A549 (cell line): ENCODE measurements around the gene PRR13. TPM values are rescaled to one million over a fixed set of nuclear protein-coding genes. Genes with fewer than 3 reads are reported as not detected.

Experiments used
- ATAC-seq, 2 experiments: fragments of 200-7000 bp in 1 of 2; fragments of >200 bp in 1 of 2; cut with Nextera tagmentation in 1 of 2; cut with Tn5 transposase in 1 of 2; 3 replicates each; pipeline versions ENCODE4 v1.8.0 to v1.9.1; 2018 to 2020; ENCODE audit warnings: mild to moderate bottlenecking in 1 of 2, moderate library complexity in 1 of 2
- CTCF ChIA-PET: fragments of 300-600 bp; sonication (Branson Sonifier 250); formaldehyde crosslinking; extraction: SDS; loops from one replicate; lab custom pipeline; 2021; ENCODE audit warnings: antibody characterized with exemption, inconsistent platforms; lab: Yijun Ruan, JAX
- POLR2A ChIA-PET: fragments of 350-600 bp; formaldehyde crosslinking; extraction: SDS; loops from one replicate; lab custom pipeline; 2021; ENCODE audit warnings: antibody characterized with exemption, inconsistent platforms; lab: Yijun Ruan, JAX
- DNase-seq, 2 experiments: peaks; one replicate each; pipeline versions ENCODE4 v3.0.0 to v3.0.0-alpha.2; 2011 to 2016; ENCODE audit warnings: low read depth in 1 of 2, low spot score in 1 of 2
- FAIRE-seq: peaks from 2 replicates; lab custom pipeline; 2011; peaks lifted over from hg19 to GRCh38; lab: Jason Lieb, UNC
- H3K27ac ChIP-seq, 2 experiments: fragments of >200 bp; sonication (Bioruptor Twin); formaldehyde crosslinking; 3 replicates each; pipeline ENCODE4 v1.5.1; 2016 to 2017
- H3K4me1 ChIP-seq: fragments of >200 bp; sonication (Bioruptor Twin); formaldehyde crosslinking; 3 replicates; pipeline ENCODE4 v1.6.1; 2016
- H3K4me2 ChIP-seq: fragments of >200 bp; sonication (Bioruptor Twin); formaldehyde crosslinking; 3 replicates; pipeline ENCODE4 v1.6.1; 2016
- H3K4me3 ChIP-seq: fragments of >200 bp; sonication (Bioruptor Twin); formaldehyde crosslinking; 3 replicates; pipeline ENCODE4 v1.5.1; 2016
- H3K9me3 ChIP-seq: fragments of >200 bp; sonication (Bioruptor Twin); formaldehyde crosslinking; 3 replicates; pipeline ENCODE4 v1.6.1; 2016
- BHLHE40 ChIP-seq: IDR thresholded peaks from 2 replicates; pipeline ENCODE4 v1.6.1; 2012; ENCODE audit warnings: low read depth, low read length, inconsistent platforms
- CBX2 ChIP-seq: fragments of 200-600 bp; sonication (generic); IDR thresholded peaks from 2 replicates; pipeline ENCODE4 v1.6.1; 2016; ENCODE audit warnings: low read depth, mild to moderate bottlenecking, borderline replicate concordance
- CBX8 ChIP-seq: fragments of 200-600 bp; sonication (generic); IDR thresholded peaks from 2 replicates; pipeline ENCODE4 v1.6.1; 2016
- CHD2 ChIP-seq: fragments of 150-350 bp; IDR thresholded peaks from 2 replicates; pipeline ENCODE4 v1.6.1; 2014; ENCODE audit warnings: low read length; ENCODE audit not compliant: partially characterized antibody
- CHD4 ChIP-seq: fragments of 200-600 bp; sonication (generic); IDR thresholded peaks from 2 replicates; pipeline ENCODE4 v1.6.1; 2016; ENCODE audit warnings: antibody characterized with exemption, mild to moderate bottlenecking, borderline replicate concordance
- CTCF ChIP-seq: fragments of >200 bp; sonication (Bioruptor Twin); formaldehyde crosslinking; IDR thresholded peaks from 3 replicates; pipeline ENCODE4 v1.5.1; 2016
- E2F6 ChIP-seq: IDR thresholded peaks from 2 replicates; pipeline ENCODE4 v1.6.1; 2012; ENCODE audit warnings: low read depth, borderline replicate concordance
- ELK1 ChIP-seq: fragments of 150-350 bp; IDR thresholded peaks from 2 replicates; pipeline ENCODE4 v1.6.1; 2014; ENCODE audit warnings: low read depth, mild to moderate bottlenecking, low read length
- EP300 ChIP-seq, 2 experiments: fragments of >200 bp; sonication (Bioruptor Twin); formaldehyde crosslinking; IDR thresholded peaks; 2 replicates in 1 of 2; 3 replicates in 1 of 2; pipeline ENCODE4 v1.6.1; 2016 to 2017
- ESRRA ChIP-seq: fragments of 150-350 bp; IDR thresholded peaks from 2 replicates; pipeline ENCODE4 v1.6.1; 2014; ENCODE audit warnings: mild to moderate bottlenecking, low read length, borderline replicate concordance
- FOSB ChIP-seq: fragments of 250-450 bp; sonication (Bioruptor Pico); IDR thresholded peaks from 2 replicates; pipeline ENCODE4 v1.5.0; 2020; ENCODE audit warnings: mild to moderate bottlenecking, moderate library complexity
- FOXS1 ChIP-seq: fragments of 250-450 bp; sonication (Bioruptor Pico); IDR thresholded peaks from 2 replicates; pipeline ENCODE4 v1.5.0; 2020; ENCODE audit warnings: mild to moderate bottlenecking, moderate library complexity
- HES2 ChIP-seq: fragments of >200 bp; sonication (Bioruptor Twin); formaldehyde crosslinking; IDR thresholded peaks from 2 replicates; pipeline ENCODE4 v1.6.1; 2016
- HEYL ChIP-seq: fragments of 250-450 bp; sonication (Bioruptor Pico); IDR thresholded peaks from 2 replicates; pipeline ENCODE4 v1.8.0; 2021; ENCODE audit warnings: mild to moderate bottlenecking, moderate library complexity
- HOXB5 ChIP-seq: fragments of 250-450 bp; sonication (Bioruptor Pico); IDR thresholded peaks from 2 replicates; pipeline ENCODE4 v1.5.0; 2020; ENCODE audit warnings: mild to moderate bottlenecking, moderate library complexity
- KDM1A ChIP-seq: fragments of 200-600 bp; sonication (generic); IDR thresholded peaks from 2 replicates; pipeline ENCODE4 v1.6.1; 2016; ENCODE audit warnings: low read depth, mild to moderate bottlenecking
- MAFK ChIP-seq: fragments of 450-650 bp; IDR thresholded peaks from 2 replicates; pipeline ENCODE4 v1.6.1; 2014; ENCODE audit not compliant: partially characterized antibody
- MAZ ChIP-seq: fragments of 150-350 bp; IDR thresholded peaks from 2 replicates; pipeline ENCODE4 v1.6.1; 2014; ENCODE audit warnings: antibody characterized with exemption, low read depth, low read length, borderline replicate concordance
- MYC ChIP-seq: IDR thresholded peaks from 2 replicates; pipeline ENCODE4 v1.6.1; 2012; ENCODE audit warnings: mild to moderate bottlenecking, inconsistent platforms, low read length, improper control_type of control experiment, borderline replicate concordance
- NFE2L2 ChIP-seq: fragments of 150-350 bp; conservative IDR thresholded peaks from 2 replicates; pipeline ENCODE4 v1.6.1; 2014; ENCODE audit warnings: low read length
- NPAS2 ChIP-seq: fragments of 250-450 bp; sonication (Bioruptor Pico); IDR thresholded peaks from 2 replicates; pipeline ENCODE4 v1.8.0; 2022; ENCODE audit warnings: mild to moderate bottlenecking, moderate library complexity, borderline replicate concordance
- POLR2A ChIP-seq: IDR thresholded peaks from 2 replicates; pipeline ENCODE4 v1.6.1; 2012; ENCODE audit warnings: mild to moderate bottlenecking, low read length
- POLR2AphosphoS2 ChIP-seq: conservative IDR thresholded peaks from 2 replicates; pipeline ENCODE4 v1.6.1; 2012; ENCODE audit warnings: low read length, improper control_type of control experiment, inconsistent platforms
- RAD21 ChIP-seq, 2 experiments: fragments of >200 bp in 1 of 2; sonication (Bioruptor Twin) in 1 of 2; formaldehyde crosslinking in 1 of 2; IDR thresholded peaks in 1 of 2; conservative IDR thresholded peaks in 1 of 2; 2 replicates in 1 of 2; 3 replicates in 1 of 2; pipeline ENCODE4 v1.6.1; 2012 to 2018; ENCODE audit warnings: inconsistent platforms in 1 of 2
- RFX5 ChIP-seq: fragments of 450-650 bp; IDR thresholded peaks from 2 replicates; pipeline ENCODE4 v1.7.1; 2014; ENCODE audit warnings: antibody characterized with exemption, mild to moderate bottlenecking, moderate library complexity
- SMC3 ChIP-seq: fragments of >200 bp; sonication (Bioruptor Twin); formaldehyde crosslinking; IDR thresholded peaks from 3 replicates; pipeline ENCODE4 v1.6.1; 2018; ENCODE audit warnings: inconsistent platforms
- TFCP2L1 ChIP-seq: fragments of 250-450 bp; sonication (Bioruptor Pico); IDR thresholded peaks from 2 replicates; pipeline ENCODE4 v1.5.0; 2021; ENCODE audit warnings: mild to moderate bottlenecking
- USF2 ChIP-seq: fragments of 450-650 bp; IDR thresholded peaks from 2 replicates; pipeline ENCODE4 v1.6.1; 2014; ENCODE audit warnings: antibody characterized with exemption
- ZSCAN20 ChIP-seq: fragments of 250-450 bp; sonication (Bioruptor Pico); IDR thresholded peaks from 2 replicates; pipeline ENCODE4 v1.8.0; 2022; ENCODE audit warnings: mild to moderate bottlenecking, moderate library complexity
- WGBS: methylation state at CpG from one replicate; pipeline ENCODE4 v1.1.6; 2017; ENCODE audit errors: missing lambda C conversion rate; 5-methylcytosine and 5-hydroxymethylcytosine counted together
- polyA plus RNA-seq, 4 experiments: library from polyadenylated mRNA; depleted of rRNA in 3 of 4; stranded (reverse); fragments of >200 nt; fragmentation: RNase III in 1 of 4; extraction: RNeasy Plus Mini Kit Qiagen cat#74134 plus additional on column Dnase treatment in 1 of 4; gene quantifications; 2 replicates in 3 of 4; 3 replicates in 1 of 4; pipeline ENCODE4 v1.2.3, GENCODE V29; 2011 to 2017

PRR13 gene
- polyA plus RNA-seq, 2 of the 4 experiments (the other 2 are of a cell fraction): 203 to 221 TPM

GRCh38 chr12:53424626-53425514, 16.7 kb upstream of the PRR13 start:
- ATAC-seq (no peak), FAIRE-seq (no peak), DNase-seq (no peak)
- peak overlapping the region in 1 of 2 experiments; percentile 47; a peak in 2 of 6 replicates for H3K27ac ChIP-seq
- H3K4me3 ChIP-seq: no peak overlapping the region
- CTCF ChIA-PET: interaction anchor here (0.7 to 16.7 kb wide), 8 partner anchors 8 to 99 kb away, joined by 3 to 408 read pairs (median 4); partner anchors contain the start of gene AAAS
- H3K9me3 ChIP-seq: no peaks in the 10 kb centered on the region
- no peak for TF ChIP-seq MAZ
- no peak for TF ChIP-seq BHLHE40
- no peak for TF ChIP-seq FOXS1 (CRISPR knock-in tag)
- no peak for TF ChIP-seq KDM1A
- TF ChIP-seq RAD21 (conservative IDR thresholded peaks at IDR 0.05 in 1 of 2, IDR thresholded peaks at IDR 0.05 in 1 of 2): no peak
- TF ChIP-seq CBX8: no peak
- TF ChIP-seq EP300 (IDR thresholded peaks at IDR 0.05): no peak
- no peak for TF ChIP-seq USF2
- no peak for TF ChIP-seq ESRRA
- TF ChIP-seq CHD2: no peak
- no peak for TF ChIP-seq HEYL (CRISPR knock-in tag)
- TF ChIP-seq TFCP2L1 (CRISPR knock-in tag): no peak
- TF ChIP-seq RFX5: no peak
- TF ChIP-seq FOSB: no peak
- no peak for TF ChIP-seq E2F6
- TF ChIP-seq ELK1: no peak
- no peak for TF ChIP-seq POLR2AphosphoS2
- TF ChIP-seq CTCF: no peak
- TF ChIP-seq POLR2A: no peak
- TF ChIP-seq MYC: no peak
- TF ChIP-seq, all 56 proteins: peak for 0
- WGBS: 91% methylated on average over 9 of the region's 9 CpGs
- POLR2A ChIA-PET: no interaction called here
- Histone ChIP-seq H3K4me1 (peaks cover 42% of the 10 kb centered on the region), H3K4me2 (no peak overlapping the region)

GRCh38 chr12:53425515-53426150, 15.9 kb upstream of the PRR13 start:
- no peak for ATAC-seq
- no peak for TF ChIP-seq NFE2L2
- TF ChIP-seq HES2: no peak
- no peak for TF ChIP-seq FOSB
- no peak for TF ChIP-seq CBX2
- TF ChIP-seq POLR2AphosphoS2: no peak
- no peak for TF ChIP-seq BHLHE40
- TF ChIP-seq HEYL (CRISPR knock-in tag): no peak
- no peak for TF ChIP-seq ZSCAN20 (CRISPR knock-in tag)
- no peak for TF ChIP-seq MAFK
- TF ChIP-seq CHD4: no peak
- no peak for TF ChIP-seq CBX8
- no peak for TF ChIP-seq HOXB5
- no peak for TF ChIP-seq E2F6
- TF ChIP-seq NPAS2 (CRISPR knock-in tag): no peak
- TF ChIP-seq MAZ: no peak
- TF ChIP-seq TFCP2L1 (CRISPR knock-in tag): no peak
- TF ChIP-seq SMC3: no peak
- TF ChIP-seq, all 56 proteins: peak for 0
- POLR2A ChIA-PET: interaction anchor here (0.5 kb wide), 1 partner anchor 419 kb away, joined by 3 read pairs; the partner anchor contains the start of gene EIF4B
- H3K9me3 ChIP-seq: no peaks in the 10 kb centered on the region
- peaks cover 36% of the 10 kb centered on the region for H3K4me1 ChIP-seq
- WGBS: 86% methylated on average over 11 of the region's 11 CpGs
- no peak overlapping the region for H3K4me2 ChIP-seq
- CTCF ChIA-PET: interaction anchor here (0.7 to 16.7 kb wide), 9 partner anchors 9 to 99 kb away, joined by 3 to 408 read pairs (median 4); partner anchors contain the start of gene AAAS
- peak overlapping the region in 1 of 2 experiments; percentile 47; a peak in 2 of 6 replicates for H3K27ac ChIP-seq
- DNase-seq (no peak), FAIRE-seq (no peak)
- no peak overlapping the region for H3K4me3 ChIP-seq
